HG02623 (cell line): Measurements from ENCODE around the gene PCDHGC5.

Experiments
- ATAC-seq: cut with Tn5 transposase; IDR thresholded peaks from one replicate; pipeline ENCODE4 v1.9.1; 2021; ENCODE audit warnings: moderate library complexity; ENCODE audit not compliant: unreplicated experiment

The PCDHGC5 gene

GRCh38 chr5:141527426-141527825, 38.5 kb downstream of the PCDHGC5 start:
- ATAC-seq = no peak

DNA sequence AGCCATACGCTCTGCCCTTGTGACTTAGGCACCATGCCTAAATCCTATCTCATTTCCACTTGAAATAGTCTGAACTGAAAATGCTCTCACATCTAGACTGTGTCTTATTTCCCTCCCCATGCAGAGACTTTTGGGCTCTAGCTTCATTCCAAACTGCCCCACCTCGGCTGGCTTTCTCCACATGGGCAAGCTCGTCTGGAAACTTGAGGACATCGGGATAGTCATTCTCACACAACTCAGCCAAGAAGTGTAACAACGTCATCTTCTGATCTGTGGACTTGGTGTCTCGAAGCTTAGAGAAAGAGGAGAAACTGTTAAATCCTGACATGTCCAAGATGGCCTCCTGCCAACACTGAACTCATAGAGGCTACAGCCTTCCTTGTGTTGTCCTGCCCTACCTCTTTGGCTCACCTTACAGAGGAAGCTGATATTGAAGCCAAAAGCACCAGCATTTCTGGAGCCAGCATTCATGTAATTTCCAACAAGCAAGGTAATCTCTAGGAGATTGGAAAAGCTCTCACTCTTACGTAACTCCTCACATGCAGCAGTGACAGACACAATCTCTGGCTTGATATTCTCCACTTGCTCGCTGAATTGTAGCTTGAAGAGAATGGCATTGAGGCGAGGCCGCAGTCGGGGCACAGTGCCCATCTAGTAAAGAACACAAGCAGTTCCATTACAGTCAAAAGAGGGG, 39.6 kb downstream of the PCDHGC5 start:
- no peak for ATAC-seq

DNA sequence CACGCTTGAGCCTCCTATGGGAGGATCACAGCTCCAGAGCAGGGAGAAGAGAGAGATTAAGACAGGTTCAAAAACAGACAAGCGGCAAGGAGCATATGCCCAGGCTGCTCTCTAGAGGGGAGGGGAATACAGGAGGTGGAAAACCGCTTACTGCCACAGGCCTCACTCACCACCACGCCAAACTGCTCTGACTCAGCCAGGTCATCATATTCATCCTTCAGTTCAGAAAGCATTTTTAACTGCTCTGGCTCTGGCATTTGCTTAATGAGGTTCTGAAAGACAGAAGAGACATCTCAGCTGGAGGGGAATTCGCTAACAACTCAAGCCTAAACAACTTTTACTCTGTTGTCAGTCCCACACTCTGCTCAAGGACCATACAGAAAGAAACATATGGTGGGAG, 40.1 kb downstream of the PCDHGC5 start:
- ATAC-seq = peak; percentile 49

- ATAC-seq = no peak
These were observed 41.0 kb downstream of the PCDHGC5 start for GRCh38 chr5:141529873-141530272.

- no peak for ATAC-seq
These were observed 43.8 kb downstream of the PCDHGC5 start for GRCh38 chr5:141532726-141533125.

DNA sequence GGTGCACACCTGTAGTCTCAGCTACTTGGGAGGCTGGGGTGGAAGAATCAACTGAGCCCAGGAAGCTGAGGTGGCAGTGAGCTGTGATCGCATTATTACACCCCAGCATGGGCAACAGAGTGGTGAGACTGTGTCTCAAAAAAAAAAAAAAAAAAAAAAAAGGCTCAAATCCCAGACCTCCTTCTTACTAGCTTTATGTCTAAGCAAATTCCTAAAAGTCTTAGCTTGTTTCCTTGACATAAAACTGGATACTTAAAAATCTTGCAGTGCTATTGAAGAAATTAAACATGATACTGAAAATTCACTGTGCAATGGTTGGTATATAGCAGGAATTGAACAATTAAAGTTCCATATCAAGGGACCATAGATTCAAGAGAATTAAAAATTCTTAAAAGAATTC, 45.0 kb downstream of the PCDHGC5 start:
- no peak for ATAC-seq

DNA sequence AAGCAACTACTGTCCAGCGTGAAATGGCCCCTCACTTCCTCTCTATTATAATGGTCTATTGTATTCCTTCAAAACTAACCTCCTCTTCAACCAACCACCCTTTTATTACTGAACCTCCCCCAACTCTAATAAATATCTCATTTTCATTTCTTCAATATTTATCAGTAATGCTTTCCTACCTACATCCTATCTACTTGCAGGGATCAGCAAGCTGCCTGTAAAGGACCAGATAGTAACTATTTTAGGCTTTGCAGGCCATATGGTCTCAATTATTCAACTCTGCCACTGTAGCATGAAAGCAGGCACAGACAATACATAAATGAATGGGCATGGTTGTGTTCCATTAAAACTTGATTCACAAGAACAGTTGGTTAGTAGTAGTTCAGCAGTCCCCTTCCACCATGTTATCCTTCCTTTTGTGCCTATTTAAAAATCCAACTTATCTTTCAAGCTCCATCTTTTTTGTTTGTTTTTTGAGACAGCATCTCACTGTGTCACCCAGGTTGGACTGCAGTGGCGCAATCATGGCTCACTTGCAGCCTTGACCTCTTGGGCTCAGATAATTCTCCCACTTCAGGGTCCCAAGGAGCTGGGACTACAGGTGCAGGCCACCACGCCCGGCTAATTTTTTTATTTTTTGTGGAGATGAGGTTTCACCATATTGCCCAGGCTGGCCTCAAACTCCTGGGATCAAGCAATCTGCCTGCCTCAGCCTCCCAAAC, 45.8 kb downstream of the PCDHGC5 start:
- no peak for ATAC-seq
